PC-3 (cell line): ENCODE results near the gene TMEM212.

ENCODE experiments used
- EZH2phosphoT487 ChIP-seq: fragments of 300-600 bp; sonication (generic); IDR thresholded peaks from 2 replicates; pipeline ENCODE4 v1.6.1; 2018; ENCODE audit warnings: mild to moderate bottlenecking, antibody characterized with exemption, low read length, borderline replicate concordance
- TF ChIP-seq, protein P1 (sequence below): fragments of 300-600 bp; sonication (generic); conservative IDR thresholded peaks from 2 replicates; pipeline ENCODE4 v1.5.1; 2017; ENCODE audit warnings: antibody characterized with exemption, low read depth, mild to moderate bottlenecking, low read length

GRCh38 chr3:171844873-171845272 is 1.7 kb downstream of the TMEM212 start:
- TF ChIP-seq, protein P1, sequence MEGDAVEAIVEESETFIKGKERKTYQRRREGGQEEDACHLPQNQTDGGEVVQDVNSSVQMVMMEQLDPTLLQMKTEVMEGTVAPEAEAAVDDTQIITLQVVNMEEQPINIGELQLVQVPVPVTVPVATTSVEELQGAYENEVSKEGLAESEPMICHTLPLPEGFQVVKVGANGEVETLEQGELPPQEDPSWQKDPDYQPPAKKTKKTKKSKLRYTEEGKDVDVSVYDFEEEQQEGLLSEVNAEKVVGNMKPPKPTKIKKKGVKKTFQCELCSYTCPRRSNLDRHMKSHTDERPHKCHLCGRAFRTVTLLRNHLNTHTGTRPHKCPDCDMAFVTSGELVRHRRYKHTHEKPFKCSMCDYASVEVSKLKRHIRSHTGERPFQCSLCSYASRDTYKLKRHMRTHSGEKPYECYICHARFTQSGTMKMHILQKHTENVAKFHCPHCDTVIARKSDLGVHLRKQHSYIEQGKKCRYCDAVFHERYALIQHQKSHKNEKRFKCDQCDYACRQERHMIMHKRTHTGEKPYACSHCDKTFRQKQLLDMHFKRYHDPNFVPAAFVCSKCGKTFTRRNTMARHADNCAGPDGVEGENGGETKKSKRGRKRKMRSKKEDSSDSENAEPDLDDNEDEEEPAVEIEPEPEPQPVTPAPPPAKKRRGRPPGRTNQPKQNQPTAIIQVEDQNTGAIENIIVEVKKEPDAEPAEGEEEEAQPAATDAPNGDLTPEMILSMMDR, result no peak
- TF ChIP-seq EZH2phosphoT487, result no peak
